Measurements from ENCODE around the gene SPTSSA.
"Not testable (repeated sequence)": the region's sequence is repeated elsewhere in the genome, so short reads cannot be mapped to it uniquely, and the experiment has no call there.

SPTSSA gene

GRCh38 chr14:34489324-34489723 lies 27.3 kb upstream of the SPTSSA start:
- DNase-seq: no peak
- Histone ChIP-seq H3K9me3 (no peaks in the 10 kb centered on the region), H3K4me3 (no peak overlapping the region), H3K27me3 (no peaks in the 10 kb centered on the region), H3K4me1 (peaks cover 0 to 5% (median 0%) of the 10 kb centered on the region in 4 donors), H3K27ac (no peak overlapping the region), H3K36me3 (no peaks in the 10 kb centered on the region)
- no peak for TF ChIP-seq CTCF (IDR thresholded peaks at IDR 0.05)
- intact Hi-C loops (cut with DNase I; ENCODE audit: low total_unique reads): no loop called here

DNA sequence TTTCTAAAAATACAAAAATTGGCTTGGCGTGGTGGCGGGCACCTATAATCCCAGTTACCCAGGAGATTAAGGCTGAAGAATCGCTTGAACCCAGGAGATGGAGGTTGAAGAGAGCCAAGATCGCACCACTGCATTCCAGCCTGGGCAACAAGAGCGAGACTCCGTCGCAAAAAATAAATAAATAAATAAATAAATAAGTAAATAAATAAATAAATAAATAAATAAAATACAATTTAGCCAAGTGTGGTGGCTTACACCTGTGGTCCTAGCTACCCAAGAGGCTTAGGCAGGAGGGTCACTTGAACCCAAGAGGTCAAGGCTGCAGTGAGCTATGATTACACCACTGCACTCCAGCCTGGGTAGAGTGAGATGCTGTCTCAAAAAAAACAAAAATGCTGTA lies 26.5 kb upstream of the SPTSSA start:
- intact Hi-C loops (cut with DNase I; ENCODE audit: low total_unique reads): no loop called here
- Histone ChIP-seq H3K4me3 (no peak overlapping the region), H3K27ac (no peak overlapping the region), H3K4me1 (peaks cover 0 to 5% (median 0%) of the 10 kb centered on the region in 4 donors), H3K36me3 (no peaks in the 10 kb centered on the region), H3K27me3 (no peaks in the 10 kb centered on the region), H3K9me3 (no peaks in the 10 kb centered on the region)
- no peak for DNase-seq
- no peak for TF ChIP-seq CTCF (IDR thresholded peaks at IDR 0.05)

DNA sequence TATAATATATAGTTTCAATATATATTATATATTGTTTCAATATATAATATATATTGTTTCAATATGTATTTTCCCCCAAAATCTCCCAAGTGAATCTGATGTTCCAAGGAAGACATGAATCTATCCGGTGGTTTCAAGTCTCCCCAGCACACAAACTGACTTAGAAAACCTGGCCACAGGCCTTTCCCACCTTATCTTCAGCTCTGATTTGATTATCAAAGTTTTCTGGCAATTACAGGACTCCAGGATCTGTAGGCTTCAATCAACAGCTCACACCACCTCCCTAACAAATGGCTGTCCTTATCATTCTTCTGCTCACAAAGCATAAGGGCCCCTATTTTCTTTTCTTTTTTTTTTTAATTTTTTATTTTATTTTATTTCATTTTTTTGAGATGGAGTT lies 22.7 kb upstream of the SPTSSA start:
- DNase-seq: no peak
- intact Hi-C loops (cut with DNase I; ENCODE audit: low total_unique reads): no loop called here
- H3K27me3 ChIP-seq: no peaks in the 10 kb centered on the region
- H3K9me3 ChIP-seq: no peaks in the 10 kb centered on the region
- H3K4me3 ChIP-seq: no peak overlapping the region
- H3K36me3 ChIP-seq: no peaks in the 10 kb centered on the region
- H3K4me1 ChIP-seq: no peaks in the 10 kb centered on the region
- no peak for TF ChIP-seq CTCF (IDR thresholded peaks at IDR 0.05)
- H3K27ac ChIP-seq: no peak overlapping the region

DNA sequence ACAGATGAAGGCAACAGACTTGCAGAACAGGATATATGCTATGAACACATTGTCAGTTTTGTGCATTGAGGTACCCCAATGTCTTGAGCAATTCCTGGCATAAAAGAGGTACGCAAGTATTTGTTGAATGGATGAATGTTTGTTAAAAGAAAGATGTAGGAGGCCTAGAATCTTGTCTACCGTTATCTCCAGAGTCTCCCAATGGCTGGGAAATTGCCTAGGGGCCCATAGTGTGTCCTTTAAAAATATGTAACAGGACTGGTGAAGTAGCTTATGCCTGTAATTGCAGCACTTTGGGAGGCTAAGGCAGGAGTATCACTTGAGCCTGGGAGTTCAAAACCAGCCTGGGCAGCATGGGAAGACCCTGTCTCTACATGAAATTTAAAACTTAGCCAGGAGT lies 20.4 kb upstream of the SPTSSA start:
- no peaks in the 10 kb centered on the region for H3K36me3 ChIP-seq
- intact Hi-C loops (cut with DNase I; ENCODE audit: low total_unique reads): no loop called here
- no peak for DNase-seq
- H3K27me3 ChIP-seq: no peaks in the 10 kb centered on the region
- TF ChIP-seq CTCF (IDR thresholded peaks at IDR 0.05): no peak
- no peaks in the 10 kb centered on the region for H3K9me3 ChIP-seq
- H3K4me3 ChIP-seq: no peak overlapping the region
- no peaks in the 10 kb centered on the region for H3K4me1 ChIP-seq
- no peak overlapping the region for H3K27ac ChIP-seq

DNA sequence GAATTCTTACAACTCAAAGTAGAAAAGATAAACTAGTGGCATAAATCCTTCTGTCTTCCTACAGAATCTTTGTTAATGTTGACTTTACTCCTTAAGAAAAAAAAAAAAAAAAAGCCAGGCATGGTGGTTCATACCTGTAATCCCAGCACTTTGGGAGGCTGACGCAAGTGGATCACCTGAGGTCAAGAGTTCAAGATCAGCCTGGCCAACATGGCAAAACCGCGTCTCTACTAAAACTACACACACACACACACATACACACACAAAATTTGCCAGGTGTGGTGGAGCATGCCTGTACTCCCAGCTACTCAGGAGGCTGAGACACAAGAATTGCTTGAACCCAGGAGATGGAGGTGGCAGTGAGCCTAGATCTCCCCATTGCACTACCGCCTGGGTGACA lies 17.7 kb upstream of the SPTSSA start:
- Histone ChIP-seq H3K4me1 (no peaks in the 10 kb centered on the region), H3K36me3 (no peaks in the 10 kb centered on the region), H3K27ac (no peak overlapping the region), H3K4me3 (no peak overlapping the region), H3K27me3 (no peaks in the 10 kb centered on the region), H3K9me3 (no peaks in the 10 kb centered on the region)
- intact Hi-C loops (cut with DNase I; ENCODE audit: low total_unique reads): no loop called here
- TF ChIP-seq CTCF (IDR thresholded peaks at IDR 0.05): no peak
- no peak for DNase-seq

- no peaks in the 10 kb centered on the region for H3K4me1 ChIP-seq
- intact Hi-C loops (cut with DNase I; ENCODE audit: low total_unique reads): no loop called here
- no peaks in the 10 kb centered on the region for H3K9me3 ChIP-seq
- no peaks in the 10 kb centered on the region for H3K36me3 ChIP-seq
- no peak overlapping the region for H3K4me3 ChIP-seq
- H3K27me3 ChIP-seq: no peaks in the 10 kb centered on the region
- DNase-seq: no peak
- no peak for TF ChIP-seq CTCF (IDR thresholded peaks at IDR 0.05)
- no peak overlapping the region for H3K27ac ChIP-seq
Observed at GRCh38 chr14:34478261-34478660, 16.2 kb upstream of the SPTSSA start.

GRCh38 chr14:34476036-34476435 lies 14.0 kb upstream of the SPTSSA start:
- DNase-seq; intact Hi-C loops (cut with DNase I; ENCODE audit: low total_unique reads): not testable (repeated sequence)

More at GRCh38 chr14:34476036-34476435, 14.0 kb upstream of the SPTSSA start:
- H3K4me1 ChIP-seq, H3K27ac ChIP-seq, H3K27me3 ChIP-seq, H3K4me3 ChIP-seq, H3K9me3 ChIP-seq, H3K36me3 ChIP-seq: not testable (repeated sequence)
